Psoas muscle (tissue), 8 donors: ENCODE data around the gene ARHGEF37. TPM values are rescaled to one million over a fixed set of nuclear protein-coding genes. Genes with fewer than 3 reads are reported as not detected.
"Not testable (repeated sequence)": the region's sequence is repeated elsewhere in the genome, so short reads cannot be mapped to it uniquely, and the experiment has no call there.

Experiments used
- ATAC-seq, 4 donors: fragments of 200-7000 bp; cut with Tn5 transposase; one replicate each; pipeline ENCODE4 v1.9.1; 2020; ENCODE audit warnings: moderate library complexity in 3 of 4, mild to moderate bottlenecking in 2 of 4
- DNase-seq, 2 donors: peaks; one replicate each; pipeline ENCODE4 v3.0.0-alpha.2; 2020
- H3K27ac ChIP-seq: fragments of 200-600 bp; one replicate; pipeline ENCODE4 v1.8.0; 2022
- H3K27me3 ChIP-seq, 3 donors: fragments of 200-600 bp in 1 of 3; one replicate each; pipeline versions ENCODE4 v1.6.1 to v1.8.0; 2013 to 2022; ENCODE audit warnings: low read length in 2 of 3, mild to moderate bottlenecking in 2 of 3, moderate library complexity in 1 of 3; ENCODE audit not compliant: insufficient read depth in 3 of 3
- H3K36me3 ChIP-seq, 2 donors: fragments of 200-600 bp in 1 of 2; one replicate each; pipeline versions ENCODE4 v1.6.1 to v1.8.0; 2013 to 2022; ENCODE audit warnings: low read depth in 1 of 2, mild to moderate bottlenecking in 1 of 2, moderate library complexity in 1 of 2; ENCODE audit not compliant: insufficient read depth in 1 of 2
- H3K4me1 ChIP-seq: fragments of 200-600 bp; one replicate; pipeline ENCODE4 v1.8.0; 2022
- H3K4me3 ChIP-seq: fragments of 200-600 bp; one replicate; pipeline ENCODE4 v1.8.0; 2022; ENCODE audit warnings: mild to moderate bottlenecking
- H3K9me3 ChIP-seq: fragments of 200-600 bp; one replicate; pipeline ENCODE4 v1.8.0; 2022
- WGBS, 3 donors: extraction: QIAGEN DNeasy Blood & Tissue Kit; methylation state at CpG; one replicate each; pipeline versions ENCODE4 v1.1.6 to v1.1.7; 2013; 5-methylcytosine and 5-hydroxymethylcytosine counted together
- intact Hi-C, 2 donors: fragments of 100-400 bp; cut with DNase I; formaldehyde crosslinking; loops; one replicate each; pipeline versions ENCODE4 v1.11.0 to v1.14.2; 2022
- polyA plus RNA-seq, 3 donors: library from polyadenylated mRNA; stranded (reverse); fragments of 200-250 nt; gene quantifications; one replicate each; pipeline ENCODE4 v1.2.3, GENCODE V29; 2013
- total RNA-seq, 4 donors: library from RNA; stranded (reverse); fragmentation: NEBNext Ultra II Directional in 2 of 4; extraction: Animal tissue kit (Norgen Biotek cat#: 25700) in 2 of 4; gene quantifications; one replicate each; pipeline versions ENCODE4 v1.2.1 to v1.2.4, GENCODE V29; 2021 to 2023
- TF ChIP-seq, protein P1 (sequence below): fragments of 200-600 bp; IDR thresholded peaks from one replicate; pipeline ENCODE4 v1.8.0; 2022; ENCODE audit warnings: antibody characterized with exemption
- donor health status: healthy with polysubstance abuse.
- donor health status: DM: no; HTN: no; CAD: no; lungs with moderate emphysema.
- donor health status: Bipolar disorder and iron deficiency.
- donor health status: healthy.
- donor health status: DM: yes; HTN: yes; CAD: no.
- donor health status: DM: no; HTN: no; CAD: no.
- donor health status: DM: no; HTN: no; CAD: no.
- donor health status: DM: yes; HTN: yes; CAD: no.

ARHGEF37 gene
- total and polyA plus RNA-seq, 7 donors: 2.3 to 29.3 (median 13.4) TPM

DNA sequence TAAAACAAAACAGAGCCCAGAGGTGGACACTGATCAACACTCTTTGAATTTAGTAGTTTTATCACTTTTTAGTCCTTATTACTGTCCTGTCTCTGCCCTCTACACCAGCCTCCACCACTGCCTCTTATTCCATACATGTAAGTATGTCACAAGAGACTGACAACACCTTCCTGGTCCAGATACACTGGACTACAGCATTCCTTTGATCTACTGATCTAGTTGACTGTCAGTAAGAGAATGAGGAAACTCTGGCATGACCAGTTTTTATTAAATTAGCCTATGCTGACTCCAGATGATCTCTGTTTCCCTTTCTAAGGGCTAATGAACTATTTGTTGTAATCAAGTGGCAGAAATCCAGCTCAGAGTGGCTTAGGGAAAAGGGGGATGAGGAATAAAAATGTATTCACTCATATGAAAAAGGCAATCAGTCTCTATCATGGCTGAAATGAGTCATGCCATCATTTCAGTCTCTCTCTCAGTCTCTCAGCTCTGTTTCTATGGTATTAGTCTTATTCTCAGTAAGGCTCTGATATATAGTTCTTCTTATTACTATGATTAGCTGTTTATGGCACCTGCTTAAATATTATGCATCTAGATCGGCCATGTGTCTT lies 5.5 kb downstream of the ARHGEF37 start:
- H3K4me1 ChIP-seq: peaks cover 35% of the 10 kb centered on the region
- intact Hi-C loops: no loop called here
- DNase-seq (no peak), ATAC-seq (peak in 2 of 4 donors; percentile 13 to 24)
- TF ChIP-seq, protein P1, sequence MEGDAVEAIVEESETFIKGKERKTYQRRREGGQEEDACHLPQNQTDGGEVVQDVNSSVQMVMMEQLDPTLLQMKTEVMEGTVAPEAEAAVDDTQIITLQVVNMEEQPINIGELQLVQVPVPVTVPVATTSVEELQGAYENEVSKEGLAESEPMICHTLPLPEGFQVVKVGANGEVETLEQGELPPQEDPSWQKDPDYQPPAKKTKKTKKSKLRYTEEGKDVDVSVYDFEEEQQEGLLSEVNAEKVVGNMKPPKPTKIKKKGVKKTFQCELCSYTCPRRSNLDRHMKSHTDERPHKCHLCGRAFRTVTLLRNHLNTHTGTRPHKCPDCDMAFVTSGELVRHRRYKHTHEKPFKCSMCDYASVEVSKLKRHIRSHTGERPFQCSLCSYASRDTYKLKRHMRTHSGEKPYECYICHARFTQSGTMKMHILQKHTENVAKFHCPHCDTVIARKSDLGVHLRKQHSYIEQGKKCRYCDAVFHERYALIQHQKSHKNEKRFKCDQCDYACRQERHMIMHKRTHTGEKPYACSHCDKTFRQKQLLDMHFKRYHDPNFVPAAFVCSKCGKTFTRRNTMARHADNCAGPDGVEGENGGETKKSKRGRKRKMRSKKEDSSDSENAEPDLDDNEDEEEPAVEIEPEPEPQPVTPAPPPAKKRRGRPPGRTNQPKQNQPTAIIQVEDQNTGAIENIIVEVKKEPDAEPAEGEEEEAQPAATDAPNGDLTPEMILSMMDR: no peak
- H3K4me3 ChIP-seq: no peak overlapping the region
- no peaks in the 10 kb centered on the region for H3K9me3 ChIP-seq
- H3K36me3 ChIP-seq: peaks cover 0 to 9% of the 10 kb centered on the region in 2 donors
- 78 to 90% (median 86%) methylated on average over 1 of the region's 1 CpG for WGBS, 3 donors
- H3K27me3 ChIP-seq: no peaks in the 10 kb centered on the region
- H3K27ac ChIP-seq: peak overlapping the region; percentile 52

DNA sequence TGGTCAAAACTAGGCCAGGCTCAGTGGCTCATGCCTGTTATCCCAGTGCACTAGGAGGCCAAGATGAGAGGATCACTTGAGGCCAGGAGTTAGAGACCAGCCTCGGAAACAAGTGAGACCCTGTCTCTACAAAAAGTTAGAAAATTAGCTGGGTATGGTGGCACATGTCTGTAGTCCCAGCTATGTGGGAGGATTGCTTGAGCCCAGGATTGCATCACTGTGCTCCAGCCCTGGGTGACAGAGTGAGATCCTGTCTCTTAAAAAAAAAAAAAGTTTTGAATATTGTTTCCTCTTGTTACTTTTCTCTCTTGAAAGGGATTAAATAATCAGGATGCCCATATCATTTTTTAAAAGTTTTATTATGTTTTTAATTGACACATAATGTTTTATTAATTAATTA lies 7.6 kb downstream of the ARHGEF37 start:
- Histone ChIP-seq H3K4me3 (no peak overlapping the region), H3K9me3 (no peaks in the 10 kb centered on the region), H3K27me3 (no peaks in the 10 kb centered on the region), H3K27ac (no peak overlapping the region), H3K4me1 (peaks cover 14% of the 10 kb centered on the region), H3K36me3 (peaks cover 0 to 9% of the 10 kb centered on the region in 2 donors)
- WGBS, 3 donors: 93 to 100% (median 94%) methylated on average over 1 of the region's 1 CpG
- TF ChIP-seq, protein P1: no peak
- ATAC-seq: peak in 1 of 4 donors; percentile 19
- DNase-seq: no peak
- intact Hi-C loops: no loop called here

DNA sequence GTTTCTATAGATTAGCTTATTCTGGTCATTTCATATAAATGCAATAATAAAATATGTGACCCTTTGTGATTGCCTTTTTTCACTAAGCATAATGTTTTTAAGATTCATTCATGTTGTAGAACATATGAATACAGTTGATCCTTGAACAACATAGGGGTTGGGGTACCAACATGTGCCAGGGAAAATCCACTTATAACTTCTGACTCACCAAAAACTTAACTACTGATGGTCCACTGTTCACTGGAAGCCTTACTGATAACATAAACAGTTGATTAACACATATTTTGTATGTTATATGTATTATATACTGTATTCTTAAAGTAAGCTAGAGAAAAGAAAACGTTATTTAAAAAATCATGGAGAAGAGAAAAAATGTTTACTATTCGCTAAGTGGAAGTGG lies 12.1 kb downstream of the ARHGEF37 start:
- TF ChIP-seq, protein P1: no peak
- intact Hi-C loops: no loop called here
- H3K4me1 ChIP-seq: peaks cover 15% of the 10 kb centered on the region
- no peak overlapping the region for H3K27ac ChIP-seq
- ATAC-seq (no peak), DNase-seq (no peak)
- 86 to 88% (median 86%) methylated on average over 2 of the region's 2 CpGs for WGBS, 3 donors
- H3K4me3 ChIP-seq: no peak overlapping the region
- no peaks in the 10 kb centered on the region for H3K9me3 ChIP-seq
- no peaks in the 10 kb centered on the region for H3K27me3 ChIP-seq
- H3K36me3 ChIP-seq: peaks cover 0 to 9% of the 10 kb centered on the region in 2 donors

DNA sequence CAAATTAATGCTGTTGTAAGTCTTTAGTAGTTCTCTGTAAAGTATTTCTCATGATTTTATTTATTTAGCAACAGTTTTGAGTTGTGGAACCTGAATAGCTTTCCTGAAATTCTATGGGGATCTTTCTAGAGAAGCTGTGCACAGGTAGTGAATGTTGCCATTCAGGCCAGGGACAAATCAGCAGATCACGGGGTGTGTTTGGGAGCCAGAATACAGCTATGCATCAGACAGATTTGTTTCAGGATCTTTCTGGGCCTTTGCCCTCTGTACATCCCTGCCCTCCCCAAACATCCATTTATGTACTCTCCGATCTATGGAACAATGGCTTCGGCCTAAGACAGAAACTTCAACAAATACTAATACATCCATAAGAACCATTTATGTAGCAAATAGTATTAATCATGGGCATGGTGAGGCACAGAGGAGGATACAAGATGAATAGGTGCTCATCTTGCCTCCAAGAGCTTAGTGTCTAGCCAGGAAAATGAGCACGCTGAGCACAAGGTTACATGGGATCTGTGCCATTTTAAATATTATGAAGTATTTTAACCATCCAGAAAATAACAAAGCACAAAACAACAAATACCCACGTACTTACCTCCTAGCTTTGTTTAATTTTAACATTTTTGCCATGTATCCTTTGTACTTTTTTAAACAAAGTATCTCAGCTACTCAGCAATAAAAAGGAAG lies 13.1 kb downstream of the ARHGEF37 start:
- ATAC-seq (no peak), DNase-seq (no peak)
- Histone ChIP-seq H3K27ac (no peak overlapping the region), H3K27me3 (no peaks in the 10 kb centered on the region), H3K4me1 (peaks cover 19% of the 10 kb centered on the region), H3K36me3 (peaks cover 0 to 12% of the 10 kb centered on the region in 2 donors), H3K9me3 (no peaks in the 10 kb centered on the region), H3K4me3 (no peak overlapping the region)
- TF ChIP-seq, protein P1: no peak
- WGBS, 3 donors: 79 to 89% (median 79%) methylated on average over 5 of the region's 5 CpGs
- intact Hi-C loops: no loop called here

DNA sequence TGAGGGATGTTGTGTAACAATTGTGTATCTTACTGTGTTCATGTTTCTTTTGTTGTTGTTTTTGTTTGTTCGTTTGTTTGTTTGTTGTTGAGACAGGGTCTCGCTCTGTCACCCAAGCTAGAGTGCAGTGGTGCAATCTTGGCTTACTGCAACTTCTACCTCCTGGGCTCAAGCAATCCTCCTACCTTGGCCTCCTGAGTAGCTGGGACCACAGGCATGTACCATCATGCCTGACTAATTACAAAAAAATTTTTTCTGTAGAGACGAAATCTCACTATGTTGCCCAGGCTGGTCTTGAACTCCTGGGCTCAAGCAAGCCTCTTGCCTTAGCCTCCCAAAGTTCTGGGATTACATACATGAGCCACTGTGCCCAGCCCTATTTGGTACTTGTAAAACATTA lies 13.8 kb downstream of the ARHGEF37 start:
- 92 to 95% (median 94%) methylated on average over 3 of the region's 3 CpGs for WGBS, 3 donors
- peaks cover 26% of the 10 kb centered on the region for H3K4me1 ChIP-seq
- H3K27ac ChIP-seq, DNase-seq, ATAC-seq, H3K9me3 ChIP-seq, H3K27me3 ChIP-seq, H3K4me3 ChIP-seq, H3K36me3 ChIP-seq, intact Hi-C loops: not testable (repeated sequence)
